GM12878 (cell line): ENCODE data around the gene ADAMTS17. TPM values are rescaled to one million over a fixed set of nuclear protein-coding genes. Genes with fewer than 3 reads are reported as not detected.

Experiments used
- ATAC-seq: fragments of 200-7000 bp; cut with Tn5 transposase; 3 replicates; pipeline ENCODE4 v1.9.1; 2020; ENCODE audit warnings: mild to moderate bottlenecking, moderate library complexity
- BruUV-seq: library from RNA; stranded (reverse); fragments of 400-500 nt; replicated peaks from 2 replicates; lab custom pipeline; 2021; lab: Mats Ljungman, UMichigan
- CTCF ChIA-PET: fragments of 300-600 bp; sonication (Branson Sonifier 250); formaldehyde crosslinking; extraction: SDS; loops from one replicate; lab custom pipeline; 2021; ENCODE audit warnings: inconsistent platforms; lab: Yijun Ruan, JAX
- POLR2A ChIA-PET: fragments of 350-600 bp; formaldehyde crosslinking; extraction: SDS; loops from one replicate; lab custom pipeline; 2021; ENCODE audit warnings: inconsistent platforms; lab: Charles Lee
- RAD21 ChIA-PET: fragments of 300-600 bp; sonication (Branson Sonifier 250); formaldehyde crosslinking; loops from one replicate; lab custom pipeline; 2023; ENCODE audit warnings: antibody characterized with exemption; ENCODE audit not compliant: unreplicated experiment; lab: Charles Lee
- SMC1A ChIA-PET: fragments of 300-600 bp; sonication (Branson Sonifier 250); formaldehyde crosslinking; loops from one replicate; lab custom pipeline; 2023; ENCODE audit not compliant: unreplicated experiment, uncharacterized antibody; lab: Charles Lee
- DNase-seq: peaks from one replicate; pipeline ENCODE4 v3.0.0-alpha.2; 2011; ENCODE audit warnings: low read depth, low spot score
- FAIRE-seq: peaks from 3 replicates; lab custom pipeline; 2011; peaks lifted over from hg19 to GRCh38; lab: Jason Lieb, UNC
- H2AFZ ChIP-seq: 2 replicates; pipeline ENCODE4 v1.6.0; 2011; ENCODE audit warnings: low read depth, low read length, control low read depth; ENCODE audit not compliant: control insufficient read depth
- H3K27ac ChIP-seq: 2 replicates; pipeline ENCODE4 v1.5.1; 2011; ENCODE audit warnings: control low read depth; ENCODE audit not compliant: control insufficient read depth, insufficient read depth
- H3K27me3 ChIP-seq, 2 experiments: replicated peaks in 1 of 2; 2 replicates each; pipeline versions ENCODE4 v1.6.0 to v1.6.1; 2011; ENCODE audit warnings: low read length in 1 of 2; ENCODE audit not compliant: control insufficient read depth in 2 of 2, insufficient read depth in 2 of 2
- H3K36me3 ChIP-seq, 2 experiments: 2 replicates each; pipeline ENCODE4 v1.5.1; 2011; ENCODE audit warnings: low read length in 1 of 2; ENCODE audit not compliant: control insufficient read depth in 2 of 2, insufficient read depth in 2 of 2
- H3K4me1 ChIP-seq: 2 replicates; pipeline ENCODE4 v1.6.1; 2011; ENCODE audit warnings: mild to moderate bottlenecking, low read length, moderate library complexity, mixed read lengths; ENCODE audit not compliant: control insufficient read depth, insufficient read depth
- H3K4me2 ChIP-seq: 2 replicates; pipeline ENCODE4 v1.6.0; 2011; ENCODE audit warnings: control low read depth; ENCODE audit not compliant: control insufficient read depth, insufficient read depth
- H3K4me3 ChIP-seq: fragments of 200-600 bp; sonication (generic); 2 replicates; pipeline ENCODE4 v1.5.1; 2016
- H3K79me2 ChIP-seq: 2 replicates; pipeline ENCODE4 v1.6.0; 2011; ENCODE audit warnings: low read length; ENCODE audit not compliant: control insufficient read depth, insufficient read depth
- H3K9ac ChIP-seq: 2 replicates; pipeline ENCODE4 v1.8.0; 2011; ENCODE audit warnings: low read length, control low read depth, mixed read lengths; ENCODE audit not compliant: control insufficient read depth, insufficient read depth
- H3K9me3 ChIP-seq: replicated peaks from 3 replicates; pipeline ENCODE4 v1.5.1; 2011; ENCODE audit warnings: mild to moderate bottlenecking, low read length; ENCODE audit not compliant: control insufficient read depth, insufficient read depth
- H4K20me1 ChIP-seq: 2 replicates; pipeline ENCODE4 v1.6.0; 2011; ENCODE audit not compliant: control insufficient read depth, insufficient read depth
- ATF2 ChIP-seq: IDR thresholded peaks from 2 replicates; pipeline ENCODE4 v1.6.1; 2012; ENCODE audit warnings: low read length, inconsistent platforms
- FOXK2 ChIP-seq: fragments of 450-650 bp; IDR thresholded peaks from 2 replicates; pipeline ENCODE4 v1.6.1; 2017; ENCODE audit warnings: mild to moderate bottlenecking, moderate library complexity
- KAT2A ChIP-seq: conservative IDR thresholded peaks from 2 replicates; pipeline ENCODE4 v1.6.1; 2011; ENCODE audit warnings: low read depth, low read length; ENCODE audit not compliant: control insufficient read depth
- MAX ChIP-seq: IDR thresholded peaks from 2 replicates; pipeline ENCODE4 v1.6.1; 2012; ENCODE audit warnings: low read depth, low read length, improper control_type of control experiment
- MEF2A ChIP-seq: IDR thresholded peaks from 2 replicates; pipeline ENCODE4 v1.6.1; 2011; ENCODE audit warnings: low read depth, mild to moderate bottlenecking, low read length, moderate library complexity; ENCODE audit not compliant: insufficient read depth
- MTA3 ChIP-seq: IDR thresholded peaks from 2 replicates; pipeline ENCODE4 v1.6.1; 2012; ENCODE audit warnings: low read length, inconsistent platforms, borderline replicate concordance
- RAD21 ChIP-seq: IDR thresholded peaks from 2 replicates; pipeline ENCODE4 v1.6.1; 2011; ENCODE audit warnings: mild to moderate bottlenecking, low read depth, low read length, moderate library complexity; ENCODE audit not compliant: insufficient read depth
- SUPT20H ChIP-seq: IDR thresholded peaks from 2 replicates; pipeline ENCODE4 v1.6.1; 2011; ENCODE audit warnings: low read depth, mild to moderate bottlenecking, low read length, moderate library complexity, borderline replicate concordance; ENCODE audit not compliant: control insufficient read depth
- WGBS: methylation state at CpG from one replicate; pipeline ENCODE4 v1.1.6; 2016; ENCODE audit warnings: low lambda C conversion rate; ENCODE audit not compliant: insufficient replicate concordance, insufficient coverage; ENCODE audit errors: missing lambda C conversion rate; 5-methylcytosine and 5-hydroxymethylcytosine counted together
- in situ Hi-C: fragments of 300-500 bp; cut with MboI; formaldehyde crosslinking; loops from 9 replicates; pipeline ENCODE4 v1.14.3; 2018; ENCODE audit warnings: mixed read lengths
- intact Hi-C: fragments of 100-400 bp; cut with micrococcal nuclease; formaldehyde crosslinking; loops from one replicate; pipeline ENCODE4 v1.14.2; 2022; ENCODE audit not compliant: unreplicated experiment
- polyA plus RNA-seq, 11 experiments: library from polyadenylated mRNA; depleted of rRNA in 4 of 11; unstranded in 6 of 11; stranded (reverse) in 5 of 11; fragments of >200 nt; fragmentation: Nextera tagmentation in 4 of 11; fragmentation: Illumina TruSeq in 1 of 11; extraction: Ambion mirVana in 4 of 11; extraction: Trizol in 1 of 11; gene quantifications; 1 replicate in 1 of 11; 2 replicates in 10 of 11; pipeline versions ENCODE4 v1.2.1 to v1.2.3, GENCODE V29; 2011 to 2016; ENCODE audit warnings: inconsistent platforms in 2 of 11, missing spikeins in 2 of 11, low read depth in 1 of 11
- total RNA-seq, 4 experiments: library from RNA; depleted of rRNA in 3 of 4; stranded (reverse); fragments of >200 nt in 3 of 4; fragmentation: Illumina TruSeq in 1 of 4; extraction: Trizol in 1 of 4; gene quantifications; 2 replicates each; pipeline versions ENCODE4 v1.2.1 to v1.2.3, GENCODE V29; 2013 to 2021
- TF ChIP-seq, protein P1 (sequence below): fragments of 450-650 bp; IDR thresholded peaks from 2 replicates; pipeline ENCODE4 v1.6.1; 2017; ENCODE audit warnings: mild to moderate bottlenecking, moderate library complexity

ADAMTS17 gene
- total and polyA plus RNA-seq, 10 of the 15 experiments (the other 5 are each of a cell fraction or from before 2014, with no cell fraction given) = 0.04 to 0.50 (median 0.10) TPM; not detected in 4

DNA sequence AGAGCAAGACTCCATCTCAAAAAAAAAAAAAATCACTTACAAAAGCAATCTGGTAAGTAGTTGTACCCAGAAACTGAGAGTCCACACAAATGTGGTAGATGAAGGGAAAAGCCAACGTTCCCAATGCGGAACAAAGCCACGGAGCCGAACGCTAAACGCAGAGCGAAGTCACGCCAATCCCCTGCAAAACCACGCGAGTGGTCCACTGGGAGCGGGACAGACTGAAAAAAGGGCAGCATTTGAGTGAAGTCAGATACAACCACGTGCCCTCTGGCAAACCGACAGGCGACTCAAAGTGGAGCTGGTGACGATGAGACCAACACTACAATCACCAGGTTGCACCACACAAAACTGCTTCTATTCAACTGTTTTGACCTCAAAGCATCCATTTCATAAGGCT is 362.4 kb downstream of the ADAMTS17 start (continued):
- TF ChIP-seq ATF2 = no peak
- no peak for TF ChIP-seq MAX
- TF ChIP-seq KAT2A = no peak
- no peak for TF ChIP-seq FOXK2
- TF ChIP-seq, protein P1, sequence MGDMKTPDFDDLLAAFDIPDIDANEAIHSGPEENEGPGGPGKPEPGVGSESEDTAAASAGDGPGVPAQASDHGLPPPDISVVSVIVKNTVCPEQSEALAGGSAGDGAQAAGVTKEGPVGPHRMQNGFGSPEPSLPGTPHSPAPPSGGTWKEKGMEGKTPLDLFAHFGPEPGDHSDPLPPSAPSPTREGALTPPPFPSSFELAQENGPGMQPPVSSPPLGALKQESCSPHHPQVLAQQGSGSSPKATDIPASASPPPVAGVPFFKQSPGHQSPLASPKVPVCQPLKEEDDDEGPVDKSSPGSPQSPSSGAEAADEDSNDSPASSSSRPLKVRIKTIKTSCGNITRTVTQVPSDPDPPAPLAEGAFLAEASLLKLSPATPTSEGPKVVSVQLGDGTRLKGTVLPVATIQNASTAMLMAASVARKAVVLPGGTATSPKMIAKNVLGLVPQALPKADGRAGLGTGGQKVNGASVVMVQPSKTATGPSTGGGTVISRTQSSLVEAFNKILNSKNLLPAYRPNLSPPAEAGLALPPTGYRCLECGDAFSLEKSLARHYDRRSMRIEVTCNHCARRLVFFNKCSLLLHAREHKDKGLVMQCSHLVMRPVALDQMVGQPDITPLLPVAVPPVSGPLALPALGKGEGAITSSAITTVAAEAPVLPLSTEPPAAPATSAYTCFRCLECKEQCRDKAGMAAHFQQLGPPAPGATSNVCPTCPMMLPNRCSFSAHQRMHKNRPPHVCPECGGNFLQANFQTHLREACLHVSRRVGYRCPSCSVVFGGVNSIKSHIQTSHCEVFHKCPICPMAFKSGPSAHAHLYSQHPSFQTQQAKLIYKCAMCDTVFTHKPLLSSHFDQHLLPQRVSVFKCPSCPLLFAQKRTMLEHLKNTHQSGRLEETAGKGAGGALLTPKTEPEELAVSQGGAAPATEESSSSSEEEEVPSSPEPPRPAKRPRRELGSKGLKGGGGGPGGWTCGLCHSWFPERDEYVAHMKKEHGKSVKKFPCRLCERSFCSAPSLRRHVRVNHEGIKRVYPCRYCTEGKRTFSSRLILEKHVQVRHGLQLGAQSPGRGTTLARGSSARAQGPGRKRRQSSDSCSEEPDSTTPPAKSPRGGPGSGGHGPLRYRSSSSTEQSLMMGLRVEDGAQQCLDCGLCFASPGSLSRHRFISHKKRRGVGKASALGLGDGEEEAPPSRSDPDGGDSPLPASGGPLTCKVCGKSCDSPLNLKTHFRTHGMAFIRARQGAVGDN = no peak
- no peak for TF ChIP-seq MEF2A
- TF ChIP-seq RAD21 = no peak
- TF ChIP-seq, all 136 proteins: peak for 0

GRCh38 chr15:99978426-99978825 is 363.3 kb downstream of the ADAMTS17 start:
- Histone ChIP-seq H3K27me3 (no peaks in the 10 kb centered on the region; a peak in 3 of 4 replicates), H3K4me3 (no peak overlapping the region), H3K9ac (no peak overlapping the region), H3K4me1 (no peaks in the 10 kb centered on the region), H3K9me3 (no peaks in the 10 kb centered on the region), H3K36me3 (no peaks in the 10 kb centered on the region), H2AFZ (no peak overlapping the region), H3K79me2 (no peaks in the 10 kb centered on the region), H3K27ac (no peak overlapping the region), H3K4me2 (no peak overlapping the region), H4K20me1 (no peaks in the 10 kb centered on the region)
- DNase-seq (no peak), ATAC-seq (no peak), FAIRE-seq (no peak)
- intact Hi-C loops (no loop called here), in situ Hi-C loops (no loop called here)
- ChIA-PET RAD21 (no interaction called here), CTCF (no interaction called here), POLR2A (no interaction called here), SMC1A (no interaction called here)
- WGBS = 31% methylated on average over 10 of the region's 10 CpGs
- BruUV-seq = no TSS peak
- TF ChIP-seq SUPT20H (no peak), MTA3 (no peak)
